ENCODE measurements around the gene JAG1.
A peak's percentile ranks its signal among the peaks of the same experiment; 100 is the strongest.

JAG1 gene

DNA sequence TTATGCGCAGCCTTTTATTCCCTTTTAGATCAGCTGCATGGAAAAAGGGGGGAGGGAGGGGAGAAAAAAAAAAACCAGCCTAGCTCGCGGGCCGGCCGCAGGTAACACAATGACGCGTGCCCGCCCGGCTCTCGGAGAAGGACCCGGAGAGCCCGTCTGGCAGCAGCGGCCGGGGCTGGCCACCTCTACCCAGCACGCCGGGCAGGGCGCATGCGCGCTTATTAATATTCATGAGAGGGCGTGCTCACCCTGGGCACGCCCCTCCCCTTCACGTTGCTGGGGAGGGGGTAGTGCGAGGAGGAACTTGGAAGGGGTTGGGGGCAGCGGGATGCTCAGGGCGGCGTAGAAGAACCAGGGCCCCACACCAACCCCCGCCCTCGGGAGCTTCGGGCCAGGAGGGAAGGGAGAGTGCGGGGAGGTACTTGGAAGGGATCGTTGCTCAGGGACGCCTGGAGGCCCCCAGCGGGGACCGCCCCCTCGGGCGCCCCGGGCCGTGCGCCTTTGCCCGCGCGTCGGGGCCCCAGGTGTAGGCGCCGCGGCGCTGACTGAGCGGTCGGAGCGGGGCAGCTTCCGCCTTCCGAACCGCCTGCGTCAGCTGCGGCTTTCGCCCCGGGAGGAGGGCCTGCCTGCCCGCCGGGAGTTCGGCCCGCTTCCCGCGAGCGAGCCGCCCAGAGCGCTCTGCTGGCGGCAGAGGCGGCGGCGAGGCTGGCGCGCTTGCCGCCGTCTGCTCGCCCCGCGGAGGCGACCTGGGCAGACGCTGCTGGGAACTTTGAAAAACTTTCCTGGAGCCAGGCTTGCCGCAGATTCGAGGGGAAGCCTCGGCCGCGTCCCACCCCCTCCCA, at the start of gene JAG1:
Gene JAG1, minus strand, starts transcription at position 158 of the 842 bp plus-strand sequence. CDS start 469 bp downstream, outside the sequence.
- peak; percentile 41 for DNase-seq

DNA sequence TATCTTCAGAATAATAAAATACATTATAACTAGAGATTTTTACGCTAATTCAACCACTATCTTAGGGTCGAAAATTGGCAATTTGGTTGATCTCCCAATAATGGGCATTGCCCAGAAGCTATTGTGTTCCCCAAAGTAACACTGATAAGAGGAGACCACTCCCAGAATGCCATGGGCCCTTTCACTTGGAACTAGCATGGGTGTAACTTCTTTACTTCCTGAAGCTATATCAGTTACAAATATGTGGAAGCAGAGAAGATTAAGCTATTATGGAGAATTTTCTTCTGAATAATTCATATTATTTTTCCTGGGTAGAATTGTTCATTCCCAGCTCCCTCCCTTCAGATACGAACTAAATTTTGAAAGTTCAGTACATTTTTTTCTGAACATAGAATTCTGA, 48.2 kb upstream of the JAG1 start:
- no peak for DNase-seq

DNA sequence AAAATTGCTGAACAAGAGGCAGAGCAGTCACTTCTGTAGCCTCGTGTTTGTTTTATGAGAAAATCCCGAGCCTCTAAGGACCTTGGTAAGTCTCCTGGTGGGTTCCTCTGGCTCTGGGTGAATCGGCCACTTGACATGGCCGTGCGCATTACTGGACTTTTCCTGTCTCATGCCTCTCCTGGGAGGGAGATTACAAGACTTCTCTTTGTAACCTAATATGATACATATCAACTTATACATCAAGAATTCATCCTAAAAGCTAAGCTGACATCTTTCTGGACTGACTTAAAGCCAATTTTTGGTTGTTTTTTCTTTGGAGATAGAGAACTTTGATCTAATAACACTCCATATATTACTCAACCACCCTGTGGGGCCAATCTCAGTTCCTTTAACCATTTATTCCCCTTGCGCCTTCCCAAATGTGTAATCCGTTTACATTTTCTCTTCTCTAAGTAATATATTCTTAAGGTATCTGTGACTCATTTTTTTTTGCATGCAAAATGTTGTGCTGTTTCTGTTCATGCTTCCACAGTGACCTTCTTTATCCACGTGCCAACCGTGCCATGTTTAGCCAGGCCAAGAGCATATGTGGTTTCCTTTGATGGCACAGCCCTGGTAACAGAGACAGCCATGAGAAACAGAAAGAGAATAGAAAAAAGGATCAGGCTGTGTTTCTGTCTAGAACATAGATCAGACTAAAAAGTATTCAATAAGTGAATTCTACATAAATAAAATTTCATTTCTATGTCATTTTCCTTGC, 47.5 kb upstream of the JAG1 start:
- no peak for DNase-seq

DNA sequence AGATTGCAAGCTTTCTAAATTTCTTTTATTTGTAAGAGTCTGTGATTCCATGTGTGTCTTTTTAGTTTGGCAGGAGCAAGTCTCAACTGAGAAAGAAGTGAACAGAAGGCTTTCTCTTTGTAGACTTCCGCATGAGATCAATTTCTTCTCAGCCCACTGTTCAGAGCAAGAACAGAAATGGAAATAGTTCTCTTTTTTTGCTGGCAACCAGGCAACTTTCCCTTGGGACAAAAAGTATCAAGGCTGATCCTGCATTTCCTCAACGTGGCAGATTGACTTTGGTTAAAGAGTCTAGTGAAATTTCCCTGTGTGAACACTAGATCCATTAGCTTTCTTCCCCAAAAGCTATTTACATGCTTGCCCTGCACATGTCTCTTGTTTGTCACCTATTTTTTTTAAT, 46.8 kb upstream of the JAG1 start:
- no peak for DNase-seq

DNA sequence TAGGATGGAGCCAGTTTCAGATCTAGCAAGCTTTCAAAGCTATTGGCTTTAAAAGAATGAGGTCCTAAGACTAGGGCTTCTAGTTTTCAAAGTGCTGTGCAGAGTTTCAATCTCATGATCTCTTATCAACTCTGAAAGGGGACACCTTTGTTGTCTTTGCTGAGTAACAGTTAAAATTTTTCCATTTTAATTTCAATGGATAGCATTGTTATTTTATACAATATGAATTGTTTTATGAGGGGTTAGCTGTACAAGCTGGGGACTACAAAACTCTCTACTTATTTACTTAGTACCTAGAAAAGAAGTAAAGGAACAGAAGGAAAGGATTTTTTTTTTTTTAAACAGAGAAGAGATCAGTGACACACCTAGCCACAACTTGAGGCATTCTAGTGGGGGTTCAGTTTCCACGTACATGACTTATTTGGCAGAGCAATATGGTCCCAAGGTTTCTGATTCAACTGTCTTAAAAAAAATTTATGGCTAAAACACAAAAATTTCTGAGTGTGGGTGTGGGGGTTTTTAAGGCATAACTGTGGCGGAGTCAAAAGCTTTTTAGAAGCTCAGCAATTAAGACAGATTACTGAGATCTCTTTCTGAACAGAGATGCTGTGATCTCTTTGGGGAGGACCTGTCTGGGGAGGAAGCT, 46.1 kb upstream of the JAG1 start:
- no peak for DNase-seq

DNA sequence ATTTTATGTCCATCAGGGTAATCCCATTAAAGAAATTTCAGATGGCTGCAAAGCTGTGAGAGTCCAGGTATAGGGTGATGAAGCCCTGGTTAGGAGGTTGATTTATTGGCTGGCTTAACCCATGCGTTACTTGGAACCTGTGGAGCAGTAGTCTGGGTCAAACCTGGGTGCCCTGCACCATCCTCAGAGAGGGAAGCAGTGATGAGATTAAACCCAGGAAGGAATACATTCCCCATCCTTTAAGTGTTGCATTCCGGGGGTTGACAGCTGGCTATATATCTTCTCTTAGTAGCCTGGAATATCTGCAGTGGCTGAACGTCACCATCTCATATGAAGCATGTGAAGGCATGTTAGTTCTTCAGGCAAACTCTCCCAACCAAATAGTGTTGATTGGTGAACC, 44.9 kb upstream of the JAG1 start:
- no peak for DNase-seq

DNA sequence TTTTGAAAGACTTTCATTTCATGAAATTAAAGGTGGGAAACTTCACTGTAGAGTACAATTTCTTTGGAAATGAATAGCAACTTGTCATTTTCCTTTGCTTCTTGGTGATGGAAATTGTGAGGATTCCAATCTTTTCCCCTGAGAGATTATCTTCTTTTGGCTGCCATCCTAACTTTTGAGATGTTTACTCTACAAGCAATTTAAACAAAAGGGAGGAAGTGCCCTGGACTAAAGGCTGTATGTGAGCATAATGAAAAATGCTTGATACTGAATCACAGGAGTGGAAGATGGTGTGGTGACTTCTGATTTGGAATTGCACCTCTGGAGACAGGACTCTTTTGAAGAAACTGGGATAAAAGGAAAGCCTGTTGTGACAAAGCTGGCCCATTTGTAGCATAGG, 43.1 kb upstream of the JAG1 start:
- DNase-seq, result no peak

DNA sequence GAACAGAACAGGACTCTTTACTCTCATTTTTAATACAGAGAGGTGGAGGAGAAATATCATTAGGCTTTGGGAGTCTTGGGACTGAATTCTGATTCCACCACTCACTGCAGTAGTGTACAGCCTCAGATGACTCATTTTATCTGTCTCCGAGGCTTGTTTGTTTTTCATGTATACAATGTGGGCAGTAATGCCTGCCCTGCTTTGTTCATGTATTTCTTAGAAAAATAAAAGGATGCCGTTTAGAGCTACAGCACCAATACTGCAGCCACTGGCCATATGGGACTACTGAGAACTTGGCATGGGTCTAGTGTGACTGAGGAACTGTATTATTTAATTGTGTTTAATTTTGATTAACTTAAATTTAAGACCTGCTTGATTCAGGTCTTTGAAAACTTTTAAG, 41.2 kb upstream of the JAG1 start:
- DNase-seq, result no peak

DNA sequence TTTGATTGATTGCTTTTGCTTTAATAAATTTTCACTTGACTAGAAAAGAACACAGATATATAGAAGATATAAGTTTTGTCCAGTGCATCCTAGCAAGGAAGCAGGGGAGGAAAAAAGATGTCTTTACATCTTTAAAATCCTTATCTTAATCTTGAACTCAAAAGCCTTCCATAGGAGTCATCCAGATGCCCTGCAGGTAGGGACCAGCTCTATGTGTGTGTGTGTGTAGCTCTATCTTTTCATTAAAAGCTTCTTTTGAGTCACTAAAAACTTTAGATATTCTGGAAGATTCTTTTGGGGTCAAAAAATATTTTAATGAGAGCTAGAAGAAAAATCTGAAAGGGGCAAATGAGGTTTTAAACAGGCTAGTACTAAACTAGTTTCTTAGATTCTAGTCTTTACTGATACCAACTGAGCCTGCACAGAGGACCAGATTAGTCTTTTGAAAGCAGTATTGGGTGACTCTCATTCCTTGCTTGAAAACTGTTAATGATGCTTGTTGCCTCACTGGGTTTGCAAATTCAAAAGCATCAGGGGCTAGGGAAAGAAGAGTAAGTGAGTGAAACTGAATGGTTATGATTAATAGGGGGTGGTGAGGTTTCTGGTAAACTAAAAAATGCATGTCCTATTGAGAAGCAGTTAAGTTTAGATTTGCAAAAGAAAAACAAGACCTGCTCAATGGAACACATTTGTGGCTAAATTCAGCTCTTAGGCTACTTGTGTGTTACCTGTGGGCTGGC, 40.6 kb upstream of the JAG1 start:
- DNase-seq, result no peak

DNA sequence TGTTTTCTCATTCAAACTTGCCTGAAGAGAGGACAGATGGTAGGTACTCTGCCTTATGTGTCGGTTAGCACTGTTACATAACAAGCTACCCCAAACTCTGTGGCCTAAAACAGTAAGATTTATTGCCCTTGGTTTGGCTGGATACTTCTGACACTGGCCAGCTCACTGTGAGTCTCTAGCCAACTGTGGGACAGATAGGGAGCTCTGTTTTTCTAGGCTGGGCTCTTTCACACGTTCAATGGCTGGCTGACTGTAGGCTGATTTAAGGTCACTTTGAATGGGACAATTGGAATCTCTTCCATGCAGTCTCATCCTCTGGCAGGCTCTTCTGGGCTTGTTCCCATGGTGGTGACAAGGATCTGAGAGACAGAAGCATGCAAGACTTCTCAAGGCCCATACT, 39.4 kb upstream of the JAG1 start:
- DNase-seq, result no peak

DNA sequence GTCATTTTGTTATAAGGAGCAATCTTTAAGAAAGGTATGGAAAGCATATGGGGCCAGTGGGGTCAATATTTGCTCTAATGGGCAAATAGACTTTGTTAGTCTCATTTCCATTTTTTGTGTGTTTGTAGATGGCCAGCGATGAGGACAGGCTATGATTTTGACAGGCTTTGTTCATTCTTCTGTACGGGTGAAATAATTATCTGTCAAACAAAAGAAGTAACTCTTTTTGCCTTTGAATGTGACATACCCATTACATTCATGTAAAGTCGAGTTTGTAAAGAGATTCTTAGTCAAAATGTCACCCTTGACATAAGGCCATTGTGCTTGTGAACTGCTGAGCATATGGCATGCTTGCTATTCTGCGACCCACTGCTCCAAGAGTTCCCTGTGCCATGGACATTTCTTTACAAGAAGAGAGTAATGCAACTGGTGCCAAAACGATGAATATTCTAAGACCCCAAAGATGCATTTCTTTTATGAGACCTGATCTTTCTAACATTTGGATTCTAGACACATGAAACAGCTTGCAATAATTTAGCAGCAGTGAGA, 38.2 kb upstream of the JAG1 start:
- DNase-seq, result no peak

DNA sequence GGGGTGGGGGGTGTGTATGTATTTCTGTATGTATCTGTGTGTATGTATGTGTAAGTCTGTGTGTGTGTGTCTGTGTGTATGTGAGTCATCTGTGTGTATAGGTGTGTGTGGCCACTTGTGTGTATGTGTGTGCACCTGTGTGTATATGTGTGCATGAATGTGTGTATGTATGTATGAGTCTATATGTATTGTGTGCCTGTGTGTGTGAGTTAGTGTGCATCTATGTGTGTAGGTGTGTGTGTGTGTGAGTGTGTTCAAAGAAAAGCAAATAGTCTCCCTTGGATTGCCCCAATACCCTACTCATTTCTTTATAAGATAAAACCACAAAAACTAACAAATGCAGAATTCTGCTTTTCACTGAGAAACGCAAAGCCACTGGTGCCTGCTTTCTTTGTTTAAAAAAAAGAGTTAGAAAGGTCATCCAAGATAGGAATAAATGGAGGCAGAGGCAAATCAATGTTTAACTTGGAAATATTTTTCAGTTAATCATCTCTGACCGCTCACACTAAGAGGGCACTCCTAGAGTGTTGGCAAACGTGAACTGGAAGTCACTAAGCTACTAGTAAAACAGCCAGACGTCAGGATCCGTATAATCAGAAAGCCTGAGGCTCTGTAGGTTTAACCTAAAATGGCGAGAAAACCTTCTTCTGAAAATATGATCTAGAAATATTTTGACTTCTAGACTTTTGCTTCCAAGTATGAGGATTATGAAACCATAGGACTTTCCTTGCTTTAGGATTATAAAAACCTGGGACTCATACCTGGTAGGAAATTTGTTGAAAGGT, 37.4 kb upstream of the JAG1 start:
- DNase-seq, result no peak

DNA sequence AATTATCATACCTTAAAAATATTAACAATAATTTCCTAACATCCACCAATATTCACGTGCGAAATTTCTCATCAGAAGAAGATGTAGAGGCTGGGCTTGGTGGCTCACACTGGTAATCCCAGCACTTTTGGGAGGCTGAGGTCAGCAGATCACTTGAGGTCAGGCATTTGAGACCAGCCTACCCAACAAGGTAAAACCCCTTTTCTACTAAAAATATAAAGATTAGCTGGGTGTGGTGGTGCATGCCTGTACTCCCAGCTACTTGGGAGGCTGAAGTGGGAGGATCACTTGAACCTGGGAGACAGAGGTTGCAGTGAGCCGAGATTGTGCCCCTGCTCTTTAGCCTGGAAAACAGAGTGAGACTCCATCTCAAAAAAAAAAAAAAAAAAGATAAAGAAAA, 36.1 kb upstream of the JAG1 start:
- no peak for DNase-seq

DNA sequence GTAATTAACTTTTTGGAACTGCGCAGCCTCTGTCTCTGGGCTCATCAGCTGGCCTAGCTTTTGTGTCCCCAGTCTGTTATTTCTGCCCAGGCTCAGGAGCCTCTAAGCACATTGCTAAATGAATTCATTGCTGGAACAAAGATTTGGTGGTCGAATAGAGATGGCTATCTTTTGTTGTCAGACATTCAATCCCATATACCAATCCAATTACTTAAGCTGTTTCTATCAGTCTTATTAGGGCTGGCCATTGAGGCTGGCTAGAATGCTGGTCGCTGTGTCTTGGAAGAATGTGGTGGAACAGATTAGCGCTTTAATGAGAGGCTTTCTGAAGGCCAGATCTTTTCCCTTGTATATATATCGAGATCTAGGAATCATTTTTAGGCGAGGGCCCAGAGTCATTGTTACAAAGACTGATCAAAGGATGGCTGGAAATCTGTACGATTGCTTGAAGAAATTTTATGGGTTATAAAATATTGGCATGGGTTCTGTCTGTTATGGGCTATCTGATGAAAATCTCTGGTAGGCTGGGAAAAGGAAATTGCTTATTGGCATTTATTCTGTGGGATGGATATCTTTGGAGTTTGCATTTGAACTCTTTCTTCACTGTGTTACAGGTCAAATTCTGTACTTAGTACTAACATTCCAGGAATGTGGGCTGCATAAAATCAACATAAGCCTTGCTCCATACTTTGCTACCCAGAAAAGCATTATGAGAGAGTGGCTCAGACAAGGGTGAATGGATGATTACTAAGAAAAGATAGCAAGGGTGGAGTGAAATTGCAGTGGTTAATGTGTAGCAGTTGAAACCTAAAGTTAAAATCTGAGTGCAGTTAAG, 34.8 kb upstream of the JAG1 start:
- DNase-seq, result no peak

DNA sequence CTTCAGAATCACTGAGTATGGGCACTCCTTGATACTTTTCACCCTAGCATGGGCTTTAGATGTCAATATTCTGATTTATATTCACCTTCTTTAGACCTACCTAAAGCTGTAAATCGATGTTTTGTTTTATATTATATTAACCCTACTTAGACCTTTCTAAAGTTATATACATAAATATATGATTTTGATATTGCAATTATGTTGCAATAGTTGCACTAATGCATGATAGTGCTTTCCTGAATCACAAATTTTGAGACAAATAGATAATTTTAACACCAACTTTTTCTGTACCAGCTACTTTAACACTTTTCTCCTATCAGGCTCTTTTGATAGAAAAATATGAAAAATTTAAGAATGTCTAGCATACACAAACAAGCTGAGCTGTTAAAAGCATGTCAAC, 34.0 kb upstream of the JAG1 start:
- no peak for DNase-seq

DNA sequence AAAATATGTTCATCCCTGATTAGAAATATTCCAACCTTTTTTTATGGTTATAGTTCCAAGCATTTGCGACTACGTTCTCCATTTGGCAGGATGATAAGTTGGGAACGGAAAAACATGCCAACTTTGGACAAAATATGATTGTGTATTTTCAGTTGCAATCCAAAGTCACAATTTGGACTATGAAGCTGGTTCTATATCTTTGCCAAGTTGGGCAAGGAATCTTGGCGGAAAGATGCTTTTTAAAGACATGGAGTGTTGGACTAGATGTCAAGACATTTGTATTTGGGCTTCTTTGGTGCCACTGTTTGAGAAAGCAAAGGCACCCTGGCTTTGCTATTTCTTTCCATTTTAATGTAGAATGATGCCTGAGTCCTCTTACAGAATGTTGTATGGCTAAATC, 33.3 kb upstream of the JAG1 start:
- DNase-seq, result no peak

DNA sequence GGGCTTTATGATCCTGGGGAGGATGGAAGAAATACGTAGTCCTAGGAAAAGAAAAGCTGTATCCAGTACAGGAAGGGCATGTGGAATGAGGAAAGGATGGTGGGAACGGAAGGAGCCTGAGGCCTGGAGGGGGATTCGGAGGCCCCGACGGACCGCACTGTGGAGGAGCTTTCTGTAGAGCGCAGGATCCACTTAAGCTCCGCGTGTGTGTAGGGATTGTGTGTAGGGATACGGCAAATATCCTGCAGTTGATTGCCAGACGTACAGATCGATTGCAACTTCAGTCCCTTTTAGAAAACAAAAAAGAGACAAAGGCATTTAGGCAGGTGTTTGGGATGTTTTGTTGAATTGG, 32.6 kb upstream of the JAG1 start:
- no peak for DNase-seq

DNA sequence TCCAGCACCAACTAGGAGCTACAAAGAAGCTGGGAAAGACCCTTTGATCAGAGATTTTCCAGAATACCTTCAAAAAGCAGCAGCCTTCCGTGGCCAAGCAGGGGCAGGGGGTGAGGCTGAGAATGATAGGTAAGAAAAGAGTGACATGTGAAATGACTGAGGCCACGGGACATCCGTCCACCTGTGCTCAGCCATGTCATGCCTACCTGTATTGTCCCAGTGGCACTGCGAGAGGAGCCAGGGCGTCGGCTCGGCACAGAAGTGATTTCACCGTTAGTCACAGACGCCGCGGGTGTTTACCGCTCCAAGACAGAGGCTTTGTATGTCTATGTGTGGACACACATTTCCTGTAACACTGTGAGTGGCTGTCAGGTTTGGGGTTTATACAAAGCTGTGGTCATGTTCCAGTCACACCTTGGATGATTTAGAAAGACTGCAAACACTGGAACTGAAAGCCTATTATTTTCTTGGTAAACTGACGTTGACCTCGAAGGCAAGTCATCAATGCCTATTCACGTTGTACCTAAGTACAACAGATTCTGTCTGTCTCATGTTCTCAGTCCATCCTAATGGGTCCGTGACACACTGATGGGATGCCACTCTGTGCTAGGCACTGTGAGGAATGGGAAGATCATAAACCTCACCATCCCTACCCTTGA, 32.1 kb upstream of the JAG1 start:
- DNase-seq, result no peak

DNA sequence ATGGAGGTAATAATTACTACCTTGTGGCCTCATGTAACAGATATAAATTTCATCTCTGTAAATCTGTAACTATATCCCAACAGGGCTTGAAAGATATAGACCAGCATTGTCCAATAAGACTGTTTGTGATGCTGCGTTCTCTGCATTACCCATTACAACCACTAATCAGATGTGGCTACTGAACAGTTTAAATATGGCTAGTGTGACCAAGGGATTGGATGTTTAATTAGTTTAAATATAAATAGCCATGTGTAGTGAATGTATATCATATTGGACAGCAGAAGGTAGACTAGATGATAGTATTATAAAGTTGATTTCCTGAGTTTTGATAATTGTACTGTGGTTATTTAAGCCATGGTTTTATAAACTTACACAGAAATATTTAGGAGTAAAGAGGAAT, 27.8 kb upstream of the JAG1 start:
- DNase-seq, result no peak

DNA sequence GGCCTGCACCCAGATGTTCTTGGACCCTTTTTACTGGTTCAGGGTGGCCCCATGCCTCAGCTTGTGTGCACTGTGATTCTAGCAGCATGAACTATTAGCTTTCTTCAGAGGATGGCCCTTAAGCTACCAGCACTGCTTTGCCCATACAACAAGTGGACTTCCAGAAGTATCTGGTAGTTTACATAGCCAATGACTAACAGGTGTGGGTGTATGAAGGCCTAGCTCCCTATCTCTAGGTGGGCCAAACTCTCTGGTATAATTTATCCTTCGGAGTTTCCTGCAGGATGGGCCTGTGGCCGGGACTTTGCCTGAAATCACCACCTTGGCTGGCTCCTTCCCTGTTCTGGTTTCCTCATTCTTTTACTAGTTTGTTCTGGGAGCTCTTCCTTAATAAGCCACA, 26.1 kb upstream of the JAG1 start:
- no peak for DNase-seq

DNA sequence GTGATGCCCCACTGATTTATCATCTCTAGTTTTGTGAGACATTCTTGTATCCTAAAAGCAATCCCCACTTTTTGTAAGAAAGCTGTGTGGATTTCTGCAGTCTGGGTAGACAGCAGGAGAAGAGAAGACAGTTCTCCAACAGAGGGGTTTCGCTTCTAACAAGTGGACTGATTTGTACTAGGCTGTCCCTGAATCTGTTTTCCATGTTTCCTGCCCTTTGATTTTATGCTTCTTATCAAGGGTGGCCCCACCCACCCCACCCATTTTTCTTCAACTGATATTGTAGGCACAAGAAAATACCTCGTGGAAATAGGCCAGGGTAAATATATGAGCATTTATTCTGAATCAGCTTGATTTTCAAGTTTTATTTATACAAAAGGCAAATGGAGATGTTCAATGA, 25.7 kb upstream of the JAG1 start:
- DNase-seq, result no peak

Data from CD4-positive, alpha-beta T cell treated with Interleukin-17A for 4 hours (primary cell).